Measurements from ENCODE around the gene CREB3L4. TPM values are rescaled to one million over a fixed set of nuclear protein-coding genes. Genes with fewer than 3 reads are reported as not detected.

Gene CREB3L4
- total and polyA plus RNA-seq, 7 donors: 3.7 to 12.6 (median 5.3) TPM

GRCh38 chr1:153984123-153984894 lies 16.6 kb downstream of the CREB3L4 start:
- H3K4me3 ChIP-seq: no peak overlapping the region
- H3K27me3 ChIP-seq (ENCODE audit: insufficient read depth in 3 of 3, low read length in 2 of 3): no peaks in the 10 kb centered on the region
- ATAC-seq (no peak), DNase-seq (no peak)
- peaks cover 0 to 26% of the 10 kb centered on the region in 2 donors for H3K36me3 ChIP-seq (ENCODE audit: insufficient read depth in 1 of 2, low read depth in 1 of 2)
- H3K4me1 ChIP-seq: peaks cover 10% of the 10 kb centered on the region
- no peak overlapping the region for H3K27ac ChIP-seq
- TF ChIP-seq CTCF (IDR thresholded peaks at IDR 0.05): no peak
- no peaks in the 10 kb centered on the region for H3K9me3 ChIP-seq
- intact Hi-C loops (cut with DNase I): loop anchor here (2.0 to 10.0 kb wide), 2 partner anchors 188 to 310 kb away; partner anchors contain the start of genes ILF2 (in 1 of the 2) and NPR1 (in 1 of the 2)
- WGBS, 3 donors: 60 to 72% (median 62%) methylated on average over 6 of the region's 6 CpGs

- H3K9me3 ChIP-seq: no peaks in the 10 kb centered on the region
- ATAC-seq (peak in 3 of 4 donors; percentile 12 to 27 (median 18)), DNase-seq (peak; percentile 72 to 81)
- TF ChIP-seq CTCF (IDR thresholded peaks at IDR 0.05): no peak
- H3K27ac ChIP-seq: peak overlapping the region; percentile 83
- intact Hi-C loops (cut with DNase I): loop anchor here (2.0 to 10.0 kb wide), 4 partner anchors 38 to 413 kb away; partner anchors contain the start of genes DENND4B (in 1 of the 2), ILF2 (in 1 of the 2) and NPR1 (in 1 of the 2)
- H3K4me1 ChIP-seq: peaks cover 10% of the 10 kb centered on the region
- H3K36me3 ChIP-seq (ENCODE audit: insufficient read depth in 1 of 2, low read depth in 1 of 2): peaks cover 0 to 26% of the 10 kb centered on the region in 2 donors
- 18 to 26% (median 21%) methylated on average over 7 of the region's 7 CpGs for WGBS, 3 donors
- peak overlapping the region; percentile 77 for H3K4me3 ChIP-seq
- no peaks in the 10 kb centered on the region for H3K27me3 ChIP-seq (ENCODE audit: insufficient read depth in 3 of 3, low read length in 2 of 3)
Observed at GRCh38 chr1:153985341-153985912, 17.7 kb downstream of the CREB3L4 start.

GRCh38 chr1:153985941-153986761 lies 18.4 kb downstream of the CREB3L4 start, which contains the start of gene RAB13:
Gene RAB13 (minus strand): TSS chr1:153986339. CDS start chr1:153986236, 103 bp downstream.
- Histone ChIP-seq H3K36me3 (ENCODE audit: insufficient read depth in 1 of 2, low read depth in 1 of 2) (peaks cover 0 to 22% of the 10 kb centered on the region in 2 donors), H3K4me3 (peak within 1 kb of the TSS; percentile 77), H3K27ac (peak within 1 kb of the TSS; percentile 83), H3K4me1 (peaks cover 10% of the 10 kb centered on the region), H3K9me3 (no peaks in the 10 kb centered on the region), H3K27me3 (ENCODE audit: insufficient read depth in 3 of 3, low read length in 2 of 3) (no peaks in the 10 kb centered on the region)
- WGBS, 3 donors: 1 to 3% (median 2%) methylated on average over 25 to 32 of the region's 32 CpGs
- ATAC-seq: peak; percentile 74 to 79 (median 78)
- TF ChIP-seq CTCF (IDR thresholded peaks at IDR 0.05): no peak
- peak; percentile 88 to 93 for DNase-seq
- intact Hi-C loops (cut with DNase I): loop anchor here (2.0 to 10.0 kb wide), 5 partner anchors 39 to 414 kb away; partner anchors contain the start of genes DENND4B (in 1 of the 2), ILF2 (in 1 of the 2) and NPR1 (in 1 of the 2)

GRCh38 chr1:153987621-153988020 lies 19.9 kb downstream of the CREB3L4 start:
- Histone ChIP-seq H3K27me3 (ENCODE audit: insufficient read depth in 3 of 3, low read length in 2 of 3) (no peaks in the 10 kb centered on the region), H3K36me3 (ENCODE audit: insufficient read depth in 1 of 2, low read depth in 1 of 2) (peaks cover 2 to 28% of the 10 kb centered on the region in 2 donors), H3K4me1 (peaks cover 21% of the 10 kb centered on the region), H3K27ac (peak overlapping the region; percentile 83), H3K4me3 (no peak overlapping the region), H3K9me3 (no peaks in the 10 kb centered on the region)
- intact Hi-C loops (cut with DNase I): loop anchor here (2.0 to 10.0 kb wide), 5 partner anchors 40 to 415 kb away; partner anchors contain the start of genes DENND4B (in 1 of the 2), ILF2 (in 1 of the 2) and NPR1 (in 1 of the 2)
- 84 to 89% (median 88%) methylated on average over 7 to 8 of the region's 8 CpGs for WGBS, 3 donors
- TF ChIP-seq CTCF (IDR thresholded peaks at IDR 0.05): no peak
- no peak for DNase-seq
- no peak for ATAC-seq

Measured in psoas muscle (tissue), 8 donors.